HUES48 (cell line): ENCODE results near the gene ABCA1.
"Not testable (repeated sequence)": the region's sequence is repeated elsewhere in the genome, so short reads cannot be mapped to it uniquely, and the experiment has no call there.

ENCODE experiments used
- H3K27ac ChIP-seq: one replicate; pipeline ENCODE4 v1.7.0; 2013; ENCODE audit warnings: low read depth, low read length, inconsistent platforms
- H3K27me3 ChIP-seq: 2 replicates; pipeline ENCODE4 v1.6.1; 2013; ENCODE audit warnings: mild to moderate bottlenecking, low read length; ENCODE audit not compliant: control insufficient read depth, insufficient read depth
- H3K36me3 ChIP-seq: 2 replicates; pipeline ENCODE4 v1.6.1; 2013; ENCODE audit warnings: low read length; ENCODE audit not compliant: control insufficient read depth, insufficient read depth
- H3K4me1 ChIP-seq: 2 replicates; pipeline ENCODE4 v1.6.1; 2013; ENCODE audit warnings: mild to moderate bottlenecking, low read length; ENCODE audit not compliant: control insufficient read depth, insufficient read depth
- H3K4me3 ChIP-seq: 2 replicates; pipeline ENCODE4 v1.5.1; 2013; ENCODE audit warnings: mild to moderate bottlenecking, low read depth, low read length
- H3K9ac ChIP-seq: 2 replicates; pipeline ENCODE4 v1.6.1; 2013; ENCODE audit warnings: mild to moderate bottlenecking, low read depth, low read length, moderate library complexity
- H3K9me3 ChIP-seq: 2 replicates; pipeline ENCODE4 v1.6.1; 2013; ENCODE audit warnings: low read length; ENCODE audit not compliant: control insufficient read depth, insufficient read depth

The ABCA1 gene

DNA sequence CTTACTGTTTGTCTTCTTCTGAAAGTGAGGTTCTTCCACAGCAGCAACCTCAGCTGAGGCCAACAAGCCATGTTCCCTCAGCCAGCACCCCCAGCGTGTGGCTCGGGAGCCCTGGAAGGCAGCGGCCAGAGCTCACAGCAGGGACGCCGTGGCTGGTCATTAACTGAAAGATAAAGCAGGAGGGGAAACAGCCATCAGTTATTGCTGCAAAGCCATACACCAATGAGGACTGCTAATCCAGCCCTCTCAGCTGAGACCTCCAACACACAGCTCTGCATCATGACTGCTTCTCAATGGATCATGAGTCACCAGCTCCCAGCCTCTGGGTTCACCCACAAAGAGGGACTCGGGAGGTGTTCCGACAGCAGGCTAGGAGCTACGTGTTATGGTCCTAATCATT is 24.3 kb downstream of the ABCA1 start:
- Histone ChIP-seq H3K9ac (no peak overlapping the region), H3K4me1 (peaks cover 11% of the 10 kb centered on the region), H3K4me3 (no peak overlapping the region), H3K36me3 (no peaks in the 10 kb centered on the region), H3K9me3 (no peaks in the 10 kb centered on the region), H3K27ac (no peak overlapping the region), H3K27me3 (no peaks in the 10 kb centered on the region)

DNA sequence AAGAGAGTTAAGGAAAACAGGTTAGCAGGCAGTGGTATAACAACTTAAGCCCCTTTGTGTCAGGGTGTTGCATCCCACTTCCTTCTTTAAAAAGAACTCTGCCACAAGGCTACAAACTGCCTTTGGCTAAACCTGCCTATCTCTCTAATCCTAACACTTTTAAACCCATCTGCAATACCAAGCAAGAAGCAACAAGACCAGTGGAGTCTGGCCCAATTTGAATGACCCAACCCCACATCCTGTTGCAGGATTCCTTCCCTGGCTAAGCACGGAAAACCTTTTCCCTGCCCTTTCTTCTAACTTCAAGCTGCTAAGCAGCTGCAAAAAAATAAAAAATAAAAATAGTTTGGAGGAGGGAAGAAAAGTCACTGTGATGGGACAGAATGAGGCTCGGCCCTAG is 27.1 kb downstream of the ABCA1 start:
- Histone ChIP-seq H3K4me1 (peaks cover 11% of the 10 kb centered on the region), H3K27ac (no peak overlapping the region)

DNA sequence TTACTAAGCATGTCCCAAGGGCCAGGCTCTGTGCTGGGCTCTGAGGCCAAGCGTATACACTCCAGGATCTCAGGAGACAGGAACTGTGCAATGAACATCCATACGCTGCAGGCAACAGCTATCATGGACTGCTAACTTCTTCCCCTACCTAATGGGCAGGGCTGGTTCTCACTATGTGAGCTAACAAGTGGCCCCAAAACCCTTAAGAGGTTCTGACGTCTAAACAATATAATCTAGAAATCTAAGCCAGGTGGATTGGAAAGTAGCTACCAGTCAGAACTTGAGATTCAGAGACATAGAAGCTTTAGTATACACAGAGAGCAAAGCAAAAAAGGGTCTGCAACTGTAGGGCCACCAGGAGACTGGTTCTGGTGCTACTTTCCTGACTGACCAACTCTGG is 27.6 kb downstream of the ABCA1 start:
- Histone ChIP-seq H3K9ac (no peak overlapping the region), H3K36me3 (no peaks in the 10 kb centered on the region), H3K27me3 (no peaks in the 10 kb centered on the region), H3K9me3 (no peaks in the 10 kb centered on the region), H3K4me3 (no peak overlapping the region), H3K27ac (no peak overlapping the region), H3K4me1 (peaks cover 11% of the 10 kb centered on the region)

More for the DNA sequence above, 27.1 kb downstream of the ABCA1 start:
- no peaks in the 10 kb centered on the region for H3K27me3 ChIP-seq
- no peaks in the 10 kb centered on the region for H3K36me3 ChIP-seq
- H3K4me3 ChIP-seq = no peak overlapping the region
- no peak overlapping the region for H3K9ac ChIP-seq
- no peaks in the 10 kb centered on the region for H3K9me3 ChIP-seq

DNA sequence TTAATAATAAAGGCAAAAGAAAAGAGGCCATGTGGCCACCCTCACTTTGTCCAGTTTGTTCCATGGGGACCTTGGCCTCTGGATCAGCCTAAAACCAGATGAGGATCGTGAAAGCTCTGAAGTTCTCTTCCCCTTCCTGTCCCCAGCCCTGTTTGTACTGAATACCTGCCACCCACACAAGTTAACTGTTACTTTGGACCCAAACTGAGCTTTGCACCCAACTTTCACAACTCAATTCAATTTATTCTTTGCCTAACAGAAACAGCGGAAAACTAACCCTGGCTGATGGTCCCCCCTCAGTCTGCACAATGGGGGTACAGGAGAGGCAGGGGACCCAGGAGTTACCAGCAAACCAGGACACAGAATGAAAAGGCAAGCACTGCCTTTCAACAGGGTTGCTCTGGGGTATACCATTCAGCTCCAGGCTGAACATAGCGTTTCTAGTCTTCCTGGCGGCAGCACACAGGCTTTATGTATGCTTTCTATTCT is 28.2 kb downstream of the ABCA1 start:
- no peak overlapping the region for H3K27ac ChIP-seq

DNA sequence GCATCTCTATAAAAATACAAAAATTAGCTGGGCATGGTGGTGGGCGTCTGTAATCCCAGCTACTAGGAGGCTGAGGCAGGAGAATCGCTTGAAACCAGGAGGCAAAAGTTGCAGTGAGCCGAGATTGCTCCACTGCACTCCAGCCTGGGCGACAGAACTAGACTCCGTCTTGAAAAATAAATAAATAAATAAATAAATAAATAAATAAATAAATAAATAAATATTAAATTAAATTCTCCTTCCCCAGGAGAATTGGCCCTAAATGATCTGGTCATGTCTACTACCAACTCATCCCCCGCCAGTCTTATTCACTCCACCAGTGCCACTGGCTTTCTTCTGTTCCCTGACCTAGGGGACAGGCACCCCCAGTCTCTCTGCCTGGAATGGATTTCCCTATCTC is 29.6 kb downstream of the ABCA1 start:
- not testable (repeated sequence) for H3K4me3 ChIP-seq, H3K36me3 ChIP-seq, H3K9ac ChIP-seq, H3K27ac ChIP-seq, H3K27me3 ChIP-seq, H3K4me1 ChIP-seq, H3K9me3 ChIP-seq

More for the DNA sequence above, 28.2 kb downstream of the ABCA1 start:
- Histone ChIP-seq H3K36me3 (no peaks in the 10 kb centered on the region), H3K4me3 (no peak overlapping the region), H3K4me1 (peaks cover 11% of the 10 kb centered on the region), H3K9me3 (no peaks in the 10 kb centered on the region), H3K27me3 (no peaks in the 10 kb centered on the region), H3K9ac (no peak overlapping the region)

DNA sequence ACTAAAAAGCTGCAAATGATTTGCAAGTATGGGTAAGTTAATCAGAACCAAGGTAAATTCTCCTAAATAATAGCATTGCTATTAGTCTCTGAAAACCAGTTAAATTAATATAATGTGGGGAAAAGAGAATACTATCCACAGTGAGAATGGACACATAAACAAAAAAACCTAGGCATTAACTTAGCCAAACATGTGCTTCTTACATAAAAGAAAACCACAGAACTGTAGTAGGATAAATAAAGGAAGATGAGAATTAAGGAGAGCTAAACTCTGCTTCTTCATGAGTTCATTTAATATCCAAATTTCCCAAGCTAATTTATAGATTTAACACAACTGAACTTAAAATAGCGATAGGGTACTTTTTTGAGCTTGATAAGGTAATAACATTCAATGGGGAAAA is 31.8 kb downstream of the ABCA1 start:
- Histone ChIP-seq H3K27ac (no peak overlapping the region), H3K36me3 (no peaks in the 10 kb centered on the region), H3K27me3 (no peaks in the 10 kb centered on the region), H3K4me1 (peaks cover 4% of the 10 kb centered on the region), H3K9me3 (no peaks in the 10 kb centered on the region), H3K9ac (no peak overlapping the region), H3K4me3 (no peak overlapping the region)

DNA sequence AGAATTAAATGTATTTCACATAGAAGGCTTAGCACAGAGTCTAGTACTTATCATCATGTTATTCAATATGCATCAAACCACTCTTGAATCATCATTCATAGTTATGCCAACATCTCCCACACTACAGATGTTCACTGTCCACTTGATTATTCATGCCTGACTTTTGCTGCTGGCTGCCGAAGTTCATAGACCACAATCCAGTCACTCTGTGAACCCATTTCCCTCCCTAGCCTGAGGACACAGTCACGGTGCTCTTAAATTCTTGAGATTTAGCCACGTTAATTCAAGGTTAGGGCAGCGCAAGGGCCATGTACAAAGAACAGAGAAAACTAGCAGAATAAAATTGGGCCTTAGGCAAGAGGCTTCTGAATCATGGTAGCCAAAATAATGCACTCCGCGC is 32.4 kb downstream of the ABCA1 start:
- no peak overlapping the region for H3K4me3 ChIP-seq
- no peaks in the 10 kb centered on the region for H3K9me3 ChIP-seq
- H3K27me3 ChIP-seq = no peaks in the 10 kb centered on the region
- peaks cover 2% of the 10 kb centered on the region for H3K4me1 ChIP-seq
- no peak overlapping the region for H3K9ac ChIP-seq
- H3K27ac ChIP-seq = no peak overlapping the region
- no peaks in the 10 kb centered on the region for H3K36me3 ChIP-seq

DNA sequence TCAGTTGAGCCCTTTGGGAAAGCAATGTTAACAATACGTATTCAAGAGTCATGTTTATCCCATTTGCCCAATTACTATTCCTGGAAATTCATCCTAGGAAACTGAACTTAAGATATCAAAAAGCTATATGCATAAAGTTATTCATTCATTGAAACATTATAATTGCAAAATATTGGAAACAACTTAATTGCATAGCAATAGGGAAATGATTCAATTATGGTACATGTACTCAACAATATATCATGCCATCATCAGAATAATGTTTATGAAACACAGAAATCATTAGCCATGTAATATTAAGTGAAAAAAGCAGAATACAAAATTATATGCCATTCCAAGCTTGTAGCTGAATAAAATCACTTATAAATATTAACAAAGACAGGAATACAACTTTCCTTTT is 35.3 kb downstream of the ABCA1 start:
- H3K9me3 ChIP-seq = no peaks in the 10 kb centered on the region
- H3K9ac ChIP-seq = no peak overlapping the region
- no peak overlapping the region for H3K4me3 ChIP-seq

DNA sequence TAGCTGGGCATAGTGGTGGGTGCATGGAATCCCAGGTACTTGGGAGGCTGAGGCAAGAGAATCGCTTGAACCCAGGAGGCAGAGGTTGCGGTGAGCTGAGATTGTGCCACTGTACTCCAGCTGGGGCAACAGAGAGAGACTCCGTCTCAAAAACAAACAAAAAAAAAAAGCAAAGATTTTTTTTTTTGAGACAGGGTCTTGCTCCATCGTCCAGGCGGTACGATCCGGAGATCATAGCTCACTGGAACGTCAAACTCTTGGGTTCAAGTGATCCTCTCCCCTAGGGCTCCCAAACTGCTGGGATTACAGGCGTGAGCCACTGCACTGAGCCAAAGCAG is 37.6 kb downstream of the ABCA1 start:
- no peaks in the 10 kb centered on the region for H3K36me3 ChIP-seq
- no peaks in the 10 kb centered on the region for H3K27me3 ChIP-seq
- H3K9ac ChIP-seq = no peak overlapping the region
- H3K9me3 ChIP-seq = no peaks in the 10 kb centered on the region
- H3K4me1 ChIP-seq = peaks cover 33% of the 10 kb centered on the region
- H3K27ac ChIP-seq = no peak overlapping the region
- no peak overlapping the region for H3K4me3 ChIP-seq

More for the DNA sequence above, 35.3 kb downstream of the ABCA1 start:
- Histone ChIP-seq H3K4me1 (peaks cover 15% of the 10 kb centered on the region), H3K27ac (no peak overlapping the region), H3K36me3 (no peaks in the 10 kb centered on the region), H3K27me3 (no peaks in the 10 kb centered on the region)

DNA sequence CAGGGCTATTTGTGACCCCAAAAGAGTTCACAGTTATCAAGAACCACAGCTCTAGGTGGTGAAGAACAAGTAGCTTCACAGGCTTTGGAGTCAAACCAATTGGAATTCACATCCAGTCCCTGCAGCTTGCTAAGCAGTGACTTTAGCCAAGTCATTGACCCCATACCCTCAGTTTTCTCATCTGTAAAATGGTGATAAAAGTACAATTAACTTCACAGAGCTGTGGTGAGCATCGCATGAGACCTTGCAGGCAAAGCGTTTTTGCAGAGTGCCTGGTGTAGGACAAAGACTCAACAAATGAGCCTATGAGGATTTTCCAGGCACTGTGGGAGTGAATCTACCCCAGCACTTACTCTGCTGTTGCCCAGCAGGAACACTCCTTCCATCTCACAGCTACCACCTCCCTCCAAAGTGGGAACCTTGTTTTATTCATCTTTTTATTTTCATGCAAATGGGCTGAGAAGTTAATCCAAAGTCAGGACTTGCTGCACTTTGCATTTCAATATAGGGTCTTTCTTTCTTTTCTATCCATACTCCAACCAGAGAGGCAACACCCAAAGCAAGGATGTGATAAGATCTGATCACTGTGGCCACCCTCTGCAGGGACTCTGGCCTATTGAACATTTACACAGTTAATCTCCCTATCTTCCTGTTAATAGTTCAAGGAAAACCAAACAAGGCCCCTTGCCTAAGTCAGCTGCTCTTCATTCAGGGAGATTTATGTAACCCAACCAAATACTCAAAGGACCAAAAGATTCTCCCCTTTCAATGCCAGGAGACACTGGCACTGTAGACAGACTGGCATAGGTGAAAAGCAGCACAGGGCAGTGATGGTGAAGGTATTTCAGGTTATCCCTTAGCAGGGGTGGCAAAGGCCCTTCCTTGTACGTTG is 41.9 kb downstream of the ABCA1 start:
- Histone ChIP-seq H3K4me1 (peaks cover 62% of the 10 kb centered on the region), H3K9ac (no peak overlapping the region), H3K9me3 (no peaks in the 10 kb centered on the region), H3K27ac (peak overlapping the region; percentile 78), H3K4me3 (0 out of 2 replicates have a peak overlapping the region, but pooled peaks have one; percentile 1), H3K27me3 (no peaks in the 10 kb centered on the region), H3K36me3 (no peaks in the 10 kb centered on the region)

DNA sequence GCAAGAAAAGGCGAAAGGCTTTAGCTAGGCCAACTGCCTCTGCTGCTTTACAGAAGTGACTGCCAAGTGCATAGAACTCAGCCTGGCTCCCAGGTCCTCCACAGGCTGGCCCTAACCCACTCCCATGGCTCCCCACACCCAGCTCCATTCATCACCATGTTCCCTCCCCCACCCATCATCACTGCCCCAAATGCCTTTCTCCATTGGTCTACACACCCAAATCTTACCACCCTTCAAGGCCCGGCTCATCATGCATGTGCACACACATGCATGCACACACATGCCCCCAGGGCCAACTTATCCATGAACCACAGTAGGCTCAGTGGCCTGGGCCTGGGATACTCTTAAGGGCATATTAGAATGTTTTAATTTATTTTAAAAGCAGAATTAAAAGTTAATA is 44.8 kb downstream of the ABCA1 start:
- no peaks in the 10 kb centered on the region for H3K9me3 ChIP-seq
- H3K36me3 ChIP-seq = no peaks in the 10 kb centered on the region
- no peak overlapping the region for H3K4me3 ChIP-seq
- no peak overlapping the region for H3K9ac ChIP-seq
- no peak overlapping the region for H3K27ac ChIP-seq
- H3K27me3 ChIP-seq = no peaks in the 10 kb centered on the region
- H3K4me1 ChIP-seq = peaks cover 47% of the 10 kb centered on the region
